HK-2 (cell line): Measurements from ENCODE around the gene C5orf52.
"Not testable (repeated sequence)": the region's sequence is repeated elsewhere in the genome, so short reads cannot be mapped to it uniquely, and the experiment has no call there.

Experiments used
- DNase-seq: peaks from one replicate; pipeline ENCODE4 v3.0.0-alpha.2; 2018; ENCODE audit not compliant: unreplicated experiment

Gene C5orf52

GRCh38 chr5:157670662-157671591, at the start of gene C5orf52:
TSS of gene C5orf52 (plus strand) at chr5:157671533. CDS start at chr5:157671615, 82 bp downstream.
- DNase-seq = no peak

- DNase-seq = no peak
Observed at GRCh38 chr5:157624144-157624543, 47.2 kb upstream of the C5orf52 start.

DNA sequence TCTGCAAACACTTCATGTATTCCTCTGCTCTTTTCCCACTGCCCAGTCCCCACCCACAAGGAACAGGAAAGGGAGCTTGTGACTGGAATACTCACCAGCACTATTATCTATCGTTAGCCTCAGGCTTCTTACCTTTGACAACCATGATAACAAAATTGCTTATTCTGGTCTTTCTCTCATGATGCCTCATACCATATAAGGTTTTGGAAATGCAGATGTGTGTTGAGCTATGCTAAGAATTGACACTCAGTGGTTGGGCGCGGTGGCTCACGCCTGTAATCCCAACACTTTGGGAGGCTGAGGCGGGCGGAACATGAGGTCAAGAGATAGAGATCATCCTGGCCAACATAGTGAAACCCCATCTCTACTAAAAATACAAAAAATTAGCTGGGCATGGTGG, 44.5 kb upstream of the C5orf52 start:
- no peak for DNase-seq

DNA sequence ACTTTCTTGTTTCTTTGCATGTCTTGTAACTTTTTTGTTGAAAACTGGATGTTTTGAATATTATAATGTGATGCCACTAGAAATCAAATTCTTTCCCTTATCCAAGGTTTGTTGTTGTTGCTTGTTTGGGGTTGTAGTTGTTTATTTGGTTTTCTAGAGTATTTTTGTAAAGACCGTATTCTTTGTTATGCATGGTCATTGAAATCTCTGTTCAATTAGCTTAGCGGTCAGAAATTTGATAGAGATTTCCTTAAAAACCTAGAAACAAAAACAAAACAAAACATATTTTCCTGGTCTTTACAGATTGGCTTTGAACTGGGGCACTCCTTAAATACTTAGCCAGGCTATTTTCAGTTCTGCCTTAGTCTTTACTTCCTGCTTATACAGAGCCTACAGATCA, 41.0 kb upstream of the C5orf52 start:
- no peak for DNase-seq

GRCh38 chr5:157640406-157641066, 30.8 kb upstream of the C5orf52 start:
- no peak for DNase-seq

- no peak for DNase-seq
Observed at GRCh38 chr5:157648275-157648990, 22.9 kb upstream of the C5orf52 start.

DNA sequence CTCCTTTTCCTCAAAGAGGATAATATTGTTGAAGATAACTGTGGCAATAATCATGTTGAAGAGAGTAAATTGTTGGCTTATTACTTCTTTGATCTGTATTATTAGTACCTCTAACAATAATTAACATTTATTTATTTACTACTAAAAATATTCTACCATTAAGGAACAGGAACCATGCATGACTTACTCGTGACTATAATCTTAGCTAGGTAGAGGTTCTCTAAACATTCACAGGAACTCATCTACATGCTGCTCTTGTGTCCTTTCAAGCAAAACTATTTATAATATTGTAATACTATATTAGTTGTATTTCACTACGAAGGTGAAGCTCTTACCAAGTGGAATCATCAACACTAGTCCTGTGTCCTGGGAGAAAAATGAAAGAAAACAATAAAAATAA, 22.2 kb upstream of the C5orf52 start:
- no peak for DNase-seq

DNA sequence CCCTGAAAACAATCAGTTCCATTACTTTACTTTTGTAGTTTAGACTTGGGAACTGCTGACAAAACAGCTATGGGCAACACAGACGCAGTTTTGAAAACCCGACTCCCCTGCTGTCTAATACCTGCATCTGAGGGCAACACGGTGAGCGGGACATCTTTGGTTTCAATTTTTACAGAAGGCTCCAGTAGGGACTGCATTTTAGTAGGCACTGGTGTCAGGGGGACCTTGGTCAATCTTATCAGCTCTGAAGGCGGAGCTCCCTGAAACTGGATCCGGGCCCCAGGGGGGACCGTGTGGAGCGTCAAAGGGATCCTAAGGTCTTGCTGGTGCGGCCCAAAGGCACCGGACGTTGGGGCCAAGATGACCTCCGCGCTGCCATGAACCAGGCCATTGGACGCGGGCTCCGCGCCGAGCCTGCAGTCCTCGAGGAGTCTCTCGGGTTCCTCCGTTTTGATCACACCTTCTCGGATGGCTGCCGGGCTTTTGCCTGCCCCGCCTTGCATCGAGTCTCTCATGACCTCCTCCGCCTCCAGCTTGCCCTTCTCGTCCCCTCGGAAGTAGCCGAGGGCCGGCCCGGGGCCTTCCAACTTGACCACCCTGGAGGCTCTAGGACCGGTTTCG, 20.2 kb upstream of the C5orf52 start:
- DNase-seq = no peak

DNA sequence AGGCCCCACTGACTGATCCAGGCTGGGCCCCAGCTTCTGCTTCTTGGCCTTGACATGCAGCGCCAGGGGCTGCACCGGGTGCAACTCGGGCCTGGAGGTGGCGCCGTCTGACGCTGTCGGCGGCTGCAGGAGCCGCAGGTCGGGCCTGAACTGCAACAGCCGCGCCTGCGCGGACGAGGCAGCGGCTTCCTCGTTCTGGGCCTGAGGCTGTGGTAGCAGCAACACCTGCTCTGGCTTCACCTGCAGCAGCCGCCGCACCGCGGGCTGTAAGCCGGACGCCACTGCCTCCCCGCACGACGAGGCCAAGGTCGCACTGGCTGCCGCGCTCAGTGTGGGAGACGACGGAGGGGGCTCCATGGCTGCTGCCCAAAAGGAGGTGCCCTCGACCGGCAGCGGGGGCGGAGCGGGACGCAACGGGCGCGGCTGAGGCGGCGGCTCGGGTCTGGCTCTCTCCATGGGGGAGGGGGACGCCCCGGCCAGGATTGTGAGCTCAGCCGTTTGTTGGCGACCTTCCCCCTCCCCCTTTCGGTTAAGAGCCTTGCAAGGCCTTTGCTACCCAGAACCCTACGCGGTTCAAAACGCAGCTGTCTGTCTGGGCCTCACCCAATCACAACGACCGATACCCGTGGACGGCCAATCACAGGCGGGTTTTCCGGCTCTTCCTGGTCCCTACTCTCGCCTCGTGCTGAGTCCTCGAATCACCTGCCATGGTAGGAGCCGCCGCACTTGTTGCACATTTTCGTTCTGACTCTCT, 19.5 kb upstream of the C5orf52 start:
- no peak for DNase-seq

DNA sequence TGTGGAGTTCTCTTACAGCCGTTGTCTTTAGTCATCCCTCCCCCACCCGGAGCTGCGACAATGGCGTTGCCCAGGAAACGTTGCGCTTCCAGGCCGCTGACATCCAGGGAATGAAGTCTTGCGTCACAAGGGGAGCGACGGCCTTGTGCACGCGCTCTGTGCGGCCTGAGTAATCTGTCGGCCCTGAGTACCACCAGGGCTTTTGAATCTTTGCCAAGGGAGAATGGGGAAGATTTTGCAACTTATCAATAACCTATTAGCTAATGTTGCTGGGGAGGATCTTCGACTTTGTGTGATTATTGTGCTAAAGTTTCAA, 19.0 kb upstream of the C5orf52 start, which contains the start of gene SOX30:
Gene SOX30, minus strand, starts transcription at position 62 of the 316 bp plus-strand sequence. CDS start 360 bp downstream, outside the sequence.
- DNase-seq = no peak

DNA sequence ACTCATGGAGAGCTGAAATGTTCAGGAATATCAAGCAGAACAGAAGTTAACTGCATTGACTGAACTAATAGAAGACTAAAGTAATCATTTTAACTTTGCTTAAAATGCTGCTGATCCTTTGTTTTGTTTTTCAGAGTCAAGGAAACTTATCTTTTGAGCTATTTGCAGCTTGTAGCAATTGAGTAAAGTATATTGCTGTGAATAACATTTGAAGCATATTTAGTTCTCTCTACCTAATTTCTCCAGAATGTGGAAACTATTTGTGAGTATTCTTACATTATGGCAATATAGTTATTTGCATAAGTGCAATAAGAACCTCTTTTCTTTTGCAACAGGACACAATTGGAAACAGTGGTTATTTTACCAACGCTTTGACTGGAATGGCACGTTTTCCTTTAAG, 13.8 kb upstream of the C5orf52 start:
- DNase-seq = no peak

GRCh38 chr5:157658893-157659292, 12.4 kb upstream of the C5orf52 start:
- no peak for DNase-seq

GRCh38 chr5:157659868-157660660, 11.3 kb upstream of the C5orf52 start:
- no peak for DNase-seq

DNA sequence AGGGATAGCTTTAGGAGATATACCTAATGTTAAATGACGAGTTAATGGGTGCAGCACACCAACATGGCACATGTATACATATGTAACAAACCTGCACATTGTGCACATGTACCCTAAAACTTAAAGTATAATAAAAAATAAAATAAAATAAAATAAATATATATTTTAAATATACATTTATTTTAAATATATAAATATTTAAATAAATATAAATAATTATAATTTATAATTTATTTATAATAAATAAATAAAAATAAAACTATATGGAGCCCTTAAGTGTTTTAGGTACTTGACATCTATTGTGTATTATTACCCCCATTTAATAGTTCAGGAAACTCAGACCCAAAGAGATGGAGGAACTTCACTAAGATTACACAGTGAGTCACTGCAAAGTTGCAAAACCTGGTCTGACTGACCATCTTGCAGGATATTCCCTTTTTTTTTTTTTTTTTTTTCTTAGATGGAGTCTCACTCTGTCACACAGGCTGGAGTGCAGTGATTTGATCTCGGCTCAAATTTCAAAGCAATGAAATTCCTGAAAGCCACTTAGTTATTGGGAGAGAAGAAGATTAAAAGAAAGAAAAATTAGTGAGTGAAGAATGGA, 5.8 kb upstream of the C5orf52 start:
- no peak for DNase-seq

DNA sequence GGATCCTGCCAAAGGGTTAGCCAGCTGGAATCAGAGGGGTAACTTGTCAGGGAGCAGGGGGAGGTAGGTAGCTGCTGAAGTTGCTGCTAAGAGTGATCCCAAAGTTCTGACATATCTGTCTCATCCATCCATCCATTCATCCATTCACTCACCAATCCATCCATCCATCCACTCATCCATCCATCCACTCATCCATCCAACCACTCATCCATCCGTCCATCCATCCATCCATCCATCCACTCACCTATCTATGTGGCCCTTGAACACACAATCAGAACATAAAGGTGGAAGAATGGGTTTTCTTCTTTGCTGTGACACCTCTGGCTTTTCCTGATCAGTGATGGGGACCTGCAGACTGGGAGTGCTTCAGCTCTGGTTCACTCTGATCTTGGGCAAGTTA, 3.0 kb upstream of the C5orf52 start:
- no peak for DNase-seq

DNA sequence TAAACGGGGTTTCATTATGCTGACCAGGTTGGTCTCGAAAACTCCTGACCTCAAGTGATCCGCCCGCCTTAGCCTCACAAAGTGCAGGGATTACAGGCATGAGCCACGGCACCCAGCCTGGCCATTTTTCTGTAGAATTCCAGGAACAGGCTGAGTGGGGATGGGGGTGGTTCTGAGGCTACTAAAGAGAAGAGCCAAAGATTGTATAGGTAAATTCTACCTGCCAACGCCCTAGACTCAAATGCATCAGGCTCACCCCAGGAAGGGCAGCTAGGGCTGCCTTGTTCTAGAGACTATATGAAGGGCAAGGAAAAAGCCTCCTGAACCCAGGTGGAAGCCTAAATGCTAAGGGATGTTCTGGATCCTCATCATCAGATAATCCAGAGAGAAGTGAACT, 1.6 kb upstream of the C5orf52 start:
- no peak for DNase-seq

GRCh38 chr5:157671592-157672330, 428 bp downstream of the C5orf52 start:
- no peak for DNase-seq

DNA sequence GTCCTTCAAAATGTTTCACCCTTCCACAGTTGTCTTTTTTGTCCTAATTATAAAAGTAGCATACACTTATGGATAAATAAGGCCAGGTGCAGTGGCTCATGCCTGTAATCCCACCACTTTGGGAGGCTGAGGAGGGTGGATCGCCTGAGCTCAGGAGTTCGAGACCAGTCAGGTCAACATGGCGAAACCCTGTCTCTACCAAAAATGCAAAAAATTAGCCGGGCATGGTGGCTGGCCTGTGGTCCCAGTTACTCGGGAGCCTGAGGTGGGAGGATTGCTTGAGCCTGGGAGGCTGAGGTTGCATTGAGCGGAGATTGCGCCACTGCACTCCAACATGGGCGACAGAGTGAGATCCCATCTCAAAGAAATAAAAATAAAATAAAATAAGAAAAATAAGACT, 1.6 kb downstream of the C5orf52 start:
- DNase-seq = no peak

DNA sequence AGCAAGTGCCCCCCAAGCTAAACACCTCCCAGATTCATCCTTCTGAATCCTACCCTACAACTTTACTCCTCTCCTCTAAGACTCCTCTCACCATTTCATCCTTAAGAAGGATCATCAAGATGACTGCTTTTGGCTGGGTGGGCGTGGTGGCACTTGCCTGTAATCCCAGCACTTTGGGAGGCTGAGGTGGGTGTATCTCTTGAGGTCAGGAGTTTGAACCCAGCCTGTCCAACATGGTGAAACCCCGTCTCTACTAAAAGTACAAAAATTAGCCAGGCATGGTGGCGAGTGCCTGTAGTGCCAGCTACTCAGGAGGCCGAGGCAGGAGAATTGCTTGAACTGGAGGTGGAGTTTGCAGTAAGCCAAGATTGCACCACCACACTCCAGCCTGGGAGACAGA, 3.0 kb downstream of the C5orf52 start:
- DNase-seq = not testable (repeated sequence)
